B cell (primary cell): ENCODE measurements around the gene TMPRSS9. TPM values are rescaled to one million over a fixed set of nuclear protein-coding genes. Genes with fewer than 3 reads are reported as not detected.

ENCODE experiments used
- ATAC-seq: fragments of 200-7000 bp; cut with Tn5 transposase; one replicate; pipeline ENCODE4 v1.10.0; 2021; ENCODE audit warnings: low read depth, mild to moderate bottlenecking, moderate number of reproducible peaks, moderate library complexity
- CTCF ChIA-PET: fragments of 350-600 bp; sonication (Branson Sonifier 250); formaldehyde crosslinking; loops from one replicate; lab custom pipeline; 2021; ENCODE audit warnings: antibody characterized with exemption, inconsistent platforms; lab: Charles Lee
- POLR2A ChIA-PET: fragments of 350-600 bp; sonication (Branson Sonifier 250); formaldehyde crosslinking; loops from one replicate; lab custom pipeline; 2021; ENCODE audit warnings: antibody characterized with exemption; lab: Charles Lee
- DNase-seq: peaks from one replicate; pipeline ENCODE4 v3.0.0; 2013
- H2AFZ ChIP-seq: 2 replicates; pipeline ENCODE4 v1.6.1; 2012; ENCODE audit warnings: mild to moderate bottlenecking, low read depth, low read length; ENCODE audit not compliant: insufficient read depth, poor library complexity, severe bottlenecking
- H3K27ac ChIP-seq, 2 donors: 1 replicate in 1 of 2; 2 replicates in 1 of 2; pipeline ENCODE4 v1.5.1; 2012 to 2013; ENCODE audit warnings: low read length in 2 of 2, mild to moderate bottlenecking in 2 of 2, moderate library complexity in 1 of 2
- H3K27me3 ChIP-seq, 4 experiments: fragments of 200-600 bp in 1 of 4; sonication (generic) in 1 of 4; replicated peaks in 1 of 4; 1 replicate in 2 of 4; 2 replicates in 2 of 4; pipeline versions ENCODE4 v1.6.1 to v1.7.0; 2013 to 2016; ENCODE audit warnings: low read length in 3 of 4, mild to moderate bottlenecking in 2 of 4, mixed read lengths in 1 of 4, moderate library complexity in 1 of 4; ENCODE audit not compliant: insufficient read depth in 4 of 4, control insufficient read depth in 3 of 4; ENCODE audit errors: control extremely low read depth in 1 of 4
- H3K36me3 ChIP-seq, 2 experiments: replicated peaks in 1 of 2; 1 replicate in 1 of 2; 2 replicates in 1 of 2; pipeline versions ENCODE4 v1.6.1 to v1.7.1; 2013; ENCODE audit warnings: low read length in 1 of 2; ENCODE audit not compliant: insufficient read depth in 2 of 2, control insufficient read depth in 1 of 2; ENCODE audit errors: control extremely low read depth in 1 of 2, extremely low read depth in 1 of 2
- H3K4me1 ChIP-seq, 2 donors: fragments of 200-600 bp in 1 of 2; sonication (generic) in 1 of 2; 1 replicate in 1 of 2; 2 replicates in 1 of 2; pipeline versions ENCODE4 v1.5.1 to v1.6.1; 2013 to 2017; ENCODE audit warnings: low read length in 2 of 2; ENCODE audit not compliant: control insufficient read depth in 2 of 2, insufficient read depth in 2 of 2
- H3K4me2 ChIP-seq: replicated peaks from 2 replicates; pipeline ENCODE3; 2012; ENCODE audit warnings: mild to moderate bottlenecking, low read depth, low read length; ENCODE audit not compliant: poor library complexity, severe bottlenecking
- H3K4me3 ChIP-seq, 5 experiments: fragments of 200-600 bp in 1 of 5; sonication (generic) in 1 of 5; 1 replicate in 3 of 5; 2 replicates in 2 of 5; pipeline versions ENCODE4 v1.5.1 to v1.7.0; 2011 to 2016; ENCODE audit warnings: low read length in 4 of 5, mild to moderate bottlenecking in 4 of 5, low read depth in 2 of 5, control low read depth in 1 of 5, moderate library complexity in 1 of 5; ENCODE audit not compliant: insufficient read depth in 1 of 5; ENCODE audit errors: control extremely low read depth in 1 of 5, extremely low read depth in 1 of 5
- H3K79me2 ChIP-seq: fragments of 200-600 bp; sonication (generic); one replicate; pipeline ENCODE4 v1.6.0; 2016; ENCODE audit warnings: low read length; ENCODE audit not compliant: control insufficient read depth, insufficient read depth
- H3K9ac ChIP-seq: fragments of 200-600 bp; sonication (generic); 2 replicates; pipeline ENCODE4 v1.6.1; 2017; ENCODE audit warnings: mild to moderate bottlenecking, low read length, moderate library complexity
- H3K9me3 ChIP-seq, 3 donors: one replicate each; pipeline versions ENCODE4 v1.6.1 to v1.7.1; 2013; ENCODE audit warnings: low read length in 2 of 3; ENCODE audit not compliant: control insufficient read depth in 2 of 3, insufficient read depth in 1 of 3; ENCODE audit errors: control extremely low read depth in 1 of 3
- H4K20me1 ChIP-seq: 2 replicates; pipeline ENCODE4 v1.6.0; 2012; ENCODE audit warnings: mild to moderate bottlenecking, low read length; ENCODE audit not compliant: insufficient read depth, control insufficient read depth, poor library complexity, severe bottlenecking
- H3K27ac Mint-ChIP-seq: one replicate; pipeline ENCODE4 v1.8.0; 2021; ENCODE audit warnings: mixed read lengths
- H3K27me3 Mint-ChIP-seq: one replicate; pipeline ENCODE4 v1.8.0; 2021; ENCODE audit warnings: mixed read lengths
- H3K4me1 Mint-ChIP-seq: one replicate; pipeline ENCODE4 v1.8.0; 2021; ENCODE audit warnings: mixed read lengths
- H3K4me3 Mint-ChIP-seq: one replicate; pipeline ENCODE4 v1.8.0; 2021; ENCODE audit warnings: mixed read lengths
- H3K9me3 Mint-ChIP-seq: one replicate; pipeline ENCODE4 v1.8.0; 2022; ENCODE audit warnings: mixed read lengths; ENCODE audit not compliant: insufficient read depth
- EZH2 ChIP-seq: IDR thresholded peaks from 2 replicates; pipeline ENCODE4 v1.6.1; 2012; ENCODE audit warnings: borderline replicate concordance, low read depth, mild to moderate bottlenecking, moderate library complexity, low read length; ENCODE audit not compliant: insufficient read depth, poor library complexity, severe bottlenecking
- WGBS: methylation state at CpG from one replicate; pipeline ENCODE4 v1.1.5; 2013; ENCODE audit warnings: missing lambda C conversion rate; ENCODE audit not compliant: insufficient coverage; 5-methylcytosine and 5-hydroxymethylcytosine counted together
- intact Hi-C: fragments of 100-400 bp; cut with micrococcal nuclease; formaldehyde crosslinking; loops from one replicate; pipeline ENCODE4 v1.10.0; 2022
- polyA plus RNA-seq: library from polyadenylated mRNA; depleted of rRNA; stranded (reverse); fragments of >200 nt; gene quantifications from 2 replicates; pipeline ENCODE4 v1.2.3, GENCODE V29; 2012
- total RNA-seq, 2 donors: library from RNA; stranded (reverse); fragments of 120-200 nt in 1 of 2; gene quantifications; 1 replicate in 1 of 2; 2 replicates in 1 of 2; pipeline versions ENCODE4 v1.2.3 to v1.2.4, GENCODE V29; 2013 to 2022
- TF ChIP-seq, protein P1 (sequence below): fragments of 200-600 bp; IDR thresholded peaks from one replicate; pipeline ENCODE4 v1.8.0; 2022; ENCODE audit warnings: antibody characterized with exemption, mild to moderate bottlenecking

The TMPRSS9 gene
- total and polyA plus RNA-seq, 2 donors (not counting 1 experiment from before 2014, with no cell fraction given) = not detected

DNA sequence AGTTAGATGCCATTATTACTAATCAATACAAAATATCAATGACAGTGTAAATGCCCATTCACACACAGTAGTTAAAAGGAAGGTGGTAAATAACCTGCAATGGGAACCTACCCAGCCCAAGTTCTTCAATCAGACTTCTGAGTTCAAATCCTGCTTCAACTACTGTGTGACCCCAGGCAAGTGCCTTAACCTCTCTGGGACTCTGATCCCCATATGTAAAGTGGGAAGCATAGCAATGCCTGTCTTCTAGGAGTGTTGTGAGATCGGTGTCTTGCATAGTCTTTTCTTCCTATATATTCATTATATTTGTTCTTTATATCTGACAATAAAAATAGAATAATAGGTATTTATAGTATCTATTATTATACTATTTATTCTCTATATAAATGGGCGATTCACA lies 60.4 kb downstream of the TMPRSS9 start:
- ChIA-PET POLR2A (no interaction called here), CTCF (no interaction called here)
- H3K4me1 ChIP-seq = no peaks in the 10 kb centered on the region
- Mint-ChIP-seq H3K9me3 (no peaks in the 10 kb centered on the region), H3K4me3 (no peak overlapping the region), H3K27me3 (no peaks in the 10 kb centered on the region), H3K4me1 (peaks cover 2% of the 10 kb centered on the region), H3K27ac (no peak overlapping the region)
- no CpG with 5 or more reads among the region's 2 CpGs for WGBS
- no peaks in the 10 kb centered on the region for H3K27me3 ChIP-seq
- peaks cover 14% of the 10 kb centered on the region for H3K79me2 ChIP-seq
- TF ChIP-seq, protein P1, sequence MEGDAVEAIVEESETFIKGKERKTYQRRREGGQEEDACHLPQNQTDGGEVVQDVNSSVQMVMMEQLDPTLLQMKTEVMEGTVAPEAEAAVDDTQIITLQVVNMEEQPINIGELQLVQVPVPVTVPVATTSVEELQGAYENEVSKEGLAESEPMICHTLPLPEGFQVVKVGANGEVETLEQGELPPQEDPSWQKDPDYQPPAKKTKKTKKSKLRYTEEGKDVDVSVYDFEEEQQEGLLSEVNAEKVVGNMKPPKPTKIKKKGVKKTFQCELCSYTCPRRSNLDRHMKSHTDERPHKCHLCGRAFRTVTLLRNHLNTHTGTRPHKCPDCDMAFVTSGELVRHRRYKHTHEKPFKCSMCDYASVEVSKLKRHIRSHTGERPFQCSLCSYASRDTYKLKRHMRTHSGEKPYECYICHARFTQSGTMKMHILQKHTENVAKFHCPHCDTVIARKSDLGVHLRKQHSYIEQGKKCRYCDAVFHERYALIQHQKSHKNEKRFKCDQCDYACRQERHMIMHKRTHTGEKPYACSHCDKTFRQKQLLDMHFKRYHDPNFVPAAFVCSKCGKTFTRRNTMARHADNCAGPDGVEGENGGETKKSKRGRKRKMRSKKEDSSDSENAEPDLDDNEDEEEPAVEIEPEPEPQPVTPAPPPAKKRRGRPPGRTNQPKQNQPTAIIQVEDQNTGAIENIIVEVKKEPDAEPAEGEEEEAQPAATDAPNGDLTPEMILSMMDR = no peak
- TF ChIP-seq EZH2 = no peak
- H4K20me1 ChIP-seq = peaks cover 15% of the 10 kb centered on the region
- H3K4me2 ChIP-seq = no peak overlapping the region
- H3K9me3 ChIP-seq = peaks cover 0 to 8% (median 0%) of the 10 kb centered on the region in 3 donors
- peaks cover 0 to 5% of the 10 kb centered on the region in 2 experiments for H3K36me3 ChIP-seq
- no peak overlapping the region for H3K9ac ChIP-seq
- ATAC-seq (no peak), DNase-seq (no peak)
- no peak overlapping the region for H3K27ac ChIP-seq
- H3K4me3 ChIP-seq = no peak overlapping the region
- H2AFZ ChIP-seq = no peak overlapping the region
- intact Hi-C loops = no loop called here

DNA sequence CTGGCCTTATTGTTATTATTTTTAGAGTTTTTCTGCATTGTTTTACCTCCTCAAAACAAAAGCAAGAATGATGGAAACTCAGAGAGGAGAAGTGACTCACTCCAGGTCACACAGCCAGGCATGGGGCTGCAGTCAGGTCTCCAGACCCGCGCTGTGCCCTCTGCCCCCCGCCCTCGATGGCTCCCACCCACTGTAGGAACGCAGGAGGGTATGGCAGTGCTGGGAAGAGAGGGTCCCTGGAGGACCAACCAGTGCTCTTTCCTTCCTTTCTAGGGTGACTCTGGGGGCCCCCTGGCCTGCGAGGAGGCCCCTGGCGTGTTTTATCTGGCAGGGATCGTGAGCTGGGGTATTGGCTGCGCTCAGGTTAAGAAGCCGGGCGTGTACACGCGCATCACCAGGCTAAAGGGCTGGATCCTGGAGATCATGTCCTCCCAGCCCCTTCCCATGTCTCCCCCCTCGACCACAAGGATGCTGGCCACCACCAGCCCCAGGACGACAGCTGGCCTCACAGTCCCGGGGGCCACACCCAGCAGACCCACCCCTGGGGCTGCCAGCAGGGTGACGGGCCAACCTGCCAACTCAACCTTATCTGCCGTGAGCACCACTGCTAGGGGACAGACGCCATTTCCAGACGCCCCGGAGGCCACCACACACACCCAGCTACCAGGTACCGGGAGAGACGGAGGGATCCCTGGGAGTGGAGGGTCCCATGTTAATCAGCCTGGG lies 61.7 kb downstream of the TMPRSS9 start:
- no peaks in the 10 kb centered on the region for H3K27me3 Mint-ChIP-seq
- WGBS = 90% methylated on average over 23 of the region's 23 CpGs
- Histone ChIP-seq H3K79me2 (peaks cover 27% of the 10 kb centered on the region), H4K20me1 (peaks cover 28% of the 10 kb centered on the region), H3K9me3 (peaks cover 0 to 4% (median 0%) of the 10 kb centered on the region in 3 donors), H3K9ac (no peak overlapping the region), H3K4me1 (peaks cover 9 to 11% of the 10 kb centered on the region in 2 donors), H3K4me3 (no peak overlapping the region), H2AFZ (no peak overlapping the region), H3K27ac (no peak overlapping the region), H3K36me3 (peaks cover 0 to 11% of the 10 kb centered on the region in 2 experiments), H3K27me3 (no peaks in the 10 kb centered on the region), H3K4me2 (no peak overlapping the region)
- CTCF ChIA-PET = no interaction called here
- no peaks in the 10 kb centered on the region for H3K9me3 Mint-ChIP-seq
- TF ChIP-seq, protein P1 = no peak
- TF ChIP-seq EZH2 = no peak
- ATAC-seq (no peak), DNase-seq (no peak)
- intact Hi-C loops = no loop called here
- H3K4me3 Mint-ChIP-seq = no peak overlapping the region
- POLR2A ChIA-PET = no interaction called here
- H3K27ac Mint-ChIP-seq = no peak overlapping the region
- H3K4me1 Mint-ChIP-seq = peaks cover 7% of the 10 kb centered on the region
